GM19099 (cell line): ENCODE measurements around the gene ADCY5.

Source experiments
- POLR2A ChIP-seq: IDR thresholded peaks from 3 replicates; pipeline ENCODE4 v1.6.1; 2011; ENCODE audit warnings: low read depth; ENCODE audit not compliant: insufficient read length; ENCODE audit errors: extremely low read depth

Gene ADCY5

GRCh38 chr3:123423806-123424205 lies 25.1 kb downstream of the ADCY5 start:
- no peak for TF ChIP-seq POLR2A

GRCh38 chr3:123423031-123423430 lies 25.9 kb downstream of the ADCY5 start:
- TF ChIP-seq POLR2A: no peak

- no peak for TF ChIP-seq POLR2A
Observed at GRCh38 chr3:123422457-123422856, 26.4 kb downstream of the ADCY5 start.

- no peak for TF ChIP-seq POLR2A
Observed at GRCh38 chr3:123421353-123422174, 27.3 kb downstream of the ADCY5 start.

- TF ChIP-seq POLR2A: no peak
Observed at GRCh38 chr3:123420416-123420968, 28.4 kb downstream of the ADCY5 start.

DNA sequence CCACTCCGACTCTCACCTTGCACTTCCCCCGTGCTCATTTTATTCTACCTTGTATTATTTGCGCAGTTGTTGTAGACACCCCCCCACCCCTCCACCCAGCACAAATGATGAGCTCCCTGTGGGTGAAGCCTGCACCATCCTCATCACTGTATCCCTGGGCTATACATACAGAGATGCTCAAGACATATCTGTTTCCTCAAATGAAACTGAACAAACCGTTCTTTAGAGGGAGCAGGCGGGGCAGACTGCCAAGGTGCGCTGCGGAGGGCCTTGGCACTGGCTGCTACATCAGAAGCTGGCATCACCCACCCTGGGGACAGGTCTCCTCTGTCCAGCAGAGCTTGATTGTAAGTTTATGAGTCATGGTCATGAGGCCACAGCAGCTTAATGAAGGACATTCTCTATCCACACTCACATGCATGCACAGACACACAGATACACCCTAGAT lies 29.0 kb downstream of the ADCY5 start:
- no peak for TF ChIP-seq POLR2A

GRCh38 chr3:123419181-123419849 lies 29.6 kb downstream of the ADCY5 start:
- TF ChIP-seq POLR2A: no peak

DNA sequence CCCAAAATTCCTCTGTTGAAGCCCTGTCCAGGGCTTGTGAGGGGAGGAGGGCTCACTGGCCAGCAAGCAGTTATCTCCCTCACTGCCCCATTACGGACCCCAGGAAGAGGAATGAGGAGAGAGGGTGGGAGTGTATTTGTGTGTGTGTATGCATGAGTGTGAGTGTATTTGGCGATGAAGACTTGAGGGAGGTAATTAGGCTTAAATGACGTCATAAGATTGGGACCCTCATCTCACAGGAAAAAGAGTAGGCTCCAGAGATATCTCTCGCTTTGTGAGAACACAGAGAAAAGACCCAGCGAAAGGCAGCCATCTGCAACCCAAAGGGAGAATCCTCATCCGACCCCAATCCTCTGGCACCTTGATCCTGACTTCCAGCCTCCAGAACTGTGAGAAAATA lies 32.2 kb downstream of the ADCY5 start:
- no peak for TF ChIP-seq POLR2A

DNA sequence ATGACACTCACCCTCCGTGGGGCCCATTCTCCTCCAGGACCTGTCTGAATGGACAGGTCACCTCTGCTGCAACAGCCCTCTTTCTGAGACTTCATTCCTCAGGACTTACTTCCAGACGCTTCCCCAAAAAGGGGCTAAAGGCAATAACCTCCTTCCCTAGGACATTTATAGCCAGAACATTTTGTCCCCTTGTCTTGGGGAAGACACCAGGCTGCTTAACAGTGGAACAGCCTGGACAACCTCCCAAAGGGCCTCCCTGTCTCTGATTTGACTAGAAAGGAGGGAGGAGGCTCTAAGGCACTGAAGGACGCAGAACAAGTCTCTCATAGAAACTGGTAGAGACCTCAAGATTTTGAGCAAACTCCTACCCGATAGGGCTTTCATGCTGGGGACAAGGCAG lies 32.7 kb downstream of the ADCY5 start:
- TF ChIP-seq POLR2A: no peak

GRCh38 chr3:123414973-123415775 lies 33.7 kb downstream of the ADCY5 start:
- TF ChIP-seq POLR2A: no peak

DNA sequence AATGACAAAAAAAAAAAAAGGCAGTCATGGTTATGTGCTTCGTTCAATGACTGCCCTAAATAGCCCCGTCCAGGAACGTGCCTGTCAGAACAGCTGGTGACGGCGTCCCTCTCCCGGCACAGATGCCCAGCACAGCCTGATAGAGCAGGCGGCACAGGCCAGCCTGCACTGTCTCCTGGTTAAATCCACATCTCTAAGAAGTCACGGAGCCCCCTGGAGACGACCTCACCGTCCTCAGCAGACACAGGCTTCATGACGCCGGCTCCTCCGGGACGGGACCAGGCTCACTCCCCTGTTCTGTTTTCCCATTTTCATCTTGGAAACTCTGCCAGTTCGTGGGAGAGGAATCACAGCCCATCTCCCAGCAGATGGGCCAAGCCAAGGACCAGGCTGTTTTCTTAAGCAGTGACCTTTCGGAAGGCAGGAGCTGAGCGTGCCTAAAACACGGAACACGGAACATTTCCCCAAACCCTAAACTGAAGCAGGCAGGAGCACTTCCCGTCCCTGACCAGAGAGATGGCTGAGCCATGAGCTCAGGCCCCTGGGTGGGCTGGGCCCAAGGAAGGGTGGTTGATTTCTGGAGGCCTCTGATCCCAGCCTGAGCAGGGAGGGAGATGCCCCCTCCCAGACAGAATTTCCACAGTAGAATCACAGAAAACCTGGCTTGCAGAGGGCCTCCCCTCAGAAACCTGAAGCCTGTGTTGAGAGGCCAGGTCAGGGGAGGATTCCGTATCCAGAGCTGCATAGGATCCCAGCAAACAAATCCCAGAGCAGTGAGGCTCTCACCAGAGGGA lies 35.9 kb downstream of the ADCY5 start:
- no peak for TF ChIP-seq POLR2A

- no peak for TF ChIP-seq POLR2A
Observed at GRCh38 chr3:123412076-123412475, 36.8 kb downstream of the ADCY5 start.

GRCh38 chr3:123411340-123412040 lies 37.4 kb downstream of the ADCY5 start:
- no peak for TF ChIP-seq POLR2A

DNA sequence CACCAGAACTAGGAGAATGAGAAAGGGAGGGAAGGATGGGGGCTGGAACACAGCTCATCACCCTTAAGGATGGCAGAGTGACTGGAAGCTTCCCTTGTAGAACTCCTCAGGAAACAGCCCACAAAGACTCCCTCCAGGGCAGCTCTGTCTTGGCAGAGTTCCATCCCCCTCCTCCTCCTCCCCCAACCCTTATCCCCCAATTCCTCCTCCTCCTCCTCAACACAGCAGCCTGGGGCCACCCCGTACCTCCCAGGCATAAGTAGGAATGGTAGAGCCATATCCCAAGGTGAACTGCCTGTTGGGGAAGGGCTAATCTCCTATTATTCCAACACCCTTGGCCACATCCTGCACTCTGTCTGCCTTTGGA lies 38.8 kb downstream of the ADCY5 start:
- no peak for TF ChIP-seq POLR2A
